Neuronal stem cell (in vitro differentiated cells): ENCODE measurements around the gene SLFN13.
"Not testable (repeated sequence)": the region's sequence is repeated elsewhere in the genome, so short reads cannot be mapped to it uniquely, and the experiment has no call there.

ENCODE experiments used
- DNase-seq: peaks from one replicate; pipeline ENCODE4 v3.0.0-alpha.2; 2013; ENCODE audit warnings: low spot score
- H2AFZ ChIP-seq: one replicate; pipeline ENCODE4 v1.6.1; 2013; ENCODE audit warnings: mild to moderate bottlenecking, low read length, inconsistent platforms
- H2AK5ac ChIP-seq: 2 replicates; pipeline ENCODE4 v1.6.1; 2013; ENCODE audit warnings: low read depth, mild to moderate bottlenecking, inconsistent platforms, low read length, moderate library complexity, mixed read lengths
- H2BK120ac ChIP-seq: 2 replicates; pipeline ENCODE4 v1.6.1; 2013; ENCODE audit warnings: low read depth, mild to moderate bottlenecking, inconsistent platforms, low read length, moderate library complexity, mixed read lengths
- H2BK12ac ChIP-seq: one replicate; pipeline ENCODE4 v1.6.1; 2013; ENCODE audit warnings: low read length, inconsistent platforms
- H2BK15ac ChIP-seq: 2 replicates; pipeline ENCODE4 v1.6.1; 2013; ENCODE audit warnings: mild to moderate bottlenecking, low read length, inconsistent platforms, mixed read lengths
- H2BK5ac ChIP-seq: one replicate; pipeline ENCODE4 v1.6.1; 2013; ENCODE audit warnings: inconsistent platforms, mild to moderate bottlenecking, low read length, moderate library complexity
- H3K14ac ChIP-seq: one replicate; pipeline ENCODE4 v1.6.1; 2013; ENCODE audit warnings: low read length, inconsistent platforms
- H3K18ac ChIP-seq: 2 replicates; pipeline ENCODE4 v1.6.1; 2013; ENCODE audit warnings: low read length, inconsistent platforms
- H3K23ac ChIP-seq: 2 replicates; pipeline ENCODE4 v1.6.1; 2013; ENCODE audit warnings: low read depth, mild to moderate bottlenecking, mixed read lengths, low read length, inconsistent platforms; ENCODE audit not compliant: poor library complexity
- H3K27ac ChIP-seq: replicated peaks from 3 replicates; pipeline ENCODE4 v1.5.1; 2013; ENCODE audit warnings: low read length, inconsistent platforms
- H3K27me3 ChIP-seq, 3 experiments: 2 replicates each; pipeline ENCODE4 v1.6.1; 2013; ENCODE audit warnings: low read length in 3 of 3, mild to moderate bottlenecking in 2 of 3, inconsistent platforms in 1 of 3, low read depth in 1 of 3, mixed read lengths in 1 of 3, moderate library complexity in 1 of 3; ENCODE audit not compliant: control insufficient read depth in 3 of 3, insufficient read depth in 3 of 3
- H3K36me3 ChIP-seq, 2 donors: replicated peaks in 1 of 2; 2 replicates each; pipeline ENCODE4 v1.6.1; 2013; ENCODE audit warnings: low read length in 2 of 2; ENCODE audit not compliant: control insufficient read depth in 2 of 2, insufficient read depth in 2 of 2
- H3K4ac ChIP-seq: 2 replicates; pipeline ENCODE4 v1.6.1; 2013; ENCODE audit warnings: inconsistent platforms, mild to moderate bottlenecking, low read length, moderate library complexity
- H3K4me1 ChIP-seq, 2 donors: 1 replicate in 1 of 2; 2 replicates in 1 of 2; pipeline ENCODE4 v1.6.1; 2013; ENCODE audit warnings: low read length in 2 of 2, low read depth in 1 of 2; ENCODE audit not compliant: control insufficient read depth in 2 of 2, insufficient read depth in 1 of 2
- H3K4me2 ChIP-seq: one replicate; pipeline ENCODE4 v1.6.1; 2013; ENCODE audit warnings: mild to moderate bottlenecking, low read length, inconsistent platforms; ENCODE audit not compliant: insufficient read depth, poor library complexity, severe bottlenecking
- H3K4me3 ChIP-seq, 2 donors: 2 replicates each; pipeline ENCODE4 v1.5.1; 2013; ENCODE audit warnings: low read length in 2 of 2, mild to moderate bottlenecking in 2 of 2, inconsistent platforms in 1 of 2, moderate library complexity in 1 of 2
- H3K79me1 ChIP-seq: one replicate; pipeline ENCODE4 v1.6.1; 2013; ENCODE audit warnings: low read depth, mild to moderate bottlenecking, inconsistent platforms, low read length, moderate library complexity
- H3K9ac ChIP-seq: one replicate; pipeline ENCODE4 v1.6.1; 2013; ENCODE audit warnings: mild to moderate bottlenecking, low read depth, low read length, inconsistent platforms; ENCODE audit not compliant: poor library complexity
- H3K9me3 ChIP-seq, 2 donors: replicated peaks in 1 of 2; 2 replicates each; pipeline versions ENCODE3 to v1.6.1; 2013; ENCODE audit warnings: low read length in 2 of 2, mild to moderate bottlenecking in 2 of 2, inconsistent platforms in 1 of 2, low read depth in 1 of 2, mixed read lengths in 1 of 2, moderate library complexity in 1 of 2; ENCODE audit not compliant: control insufficient read depth in 2 of 2, insufficient read depth in 1 of 2
- H4K8ac ChIP-seq: one replicate; pipeline ENCODE4 v1.6.1; 2013; ENCODE audit warnings: low read depth, mild to moderate bottlenecking, inconsistent platforms, low read length, moderate library complexity
- H4K91ac ChIP-seq: one replicate; pipeline ENCODE4 v1.6.1; 2013; ENCODE audit warnings: low read length, low read depth, mild to moderate bottlenecking, inconsistent platforms; ENCODE audit not compliant: poor library complexity
- WGBS, 2 donors: extraction: QIAGEN DNeasy Blood & Tissue Kit; methylation state at CpG; one replicate each; pipeline ENCODE4 v1.1.7; 2013; ENCODE audit warnings: missing lambda C conversion rate in 2 of 2, mixed read lengths in 1 of 2; ENCODE audit not compliant: insufficient read length in 2 of 2, insufficient replicate concordance in 1 of 2; ENCODE audit errors: extremely low coverage in 2 of 2; 5-methylcytosine and 5-hydroxymethylcytosine counted together

Gene SLFN13

GRCh38 chr17:35393783-35394182, 54.8 kb downstream of the SLFN13 start:
- not testable (repeated sequence) for H3K4me1 ChIP-seq, H2BK15ac ChIP-seq, H2BK120ac ChIP-seq, H3K79me1 ChIP-seq, H2BK5ac ChIP-seq, H3K4ac ChIP-seq, H3K36me3 ChIP-seq, H4K8ac ChIP-seq, H2AK5ac ChIP-seq, H3K18ac ChIP-seq, DNase-seq, H3K9ac ChIP-seq, H3K27me3 ChIP-seq, H3K27ac ChIP-seq, H3K23ac ChIP-seq, H3K9me3 ChIP-seq, H3K14ac ChIP-seq, H2BK12ac ChIP-seq, H2AFZ ChIP-seq, H3K4me3 ChIP-seq, H3K4me2 ChIP-seq, H4K91ac ChIP-seq
- WGBS, 2 donors: no CpG with 5 or more reads among the region's 13 CpGs

DNA sequence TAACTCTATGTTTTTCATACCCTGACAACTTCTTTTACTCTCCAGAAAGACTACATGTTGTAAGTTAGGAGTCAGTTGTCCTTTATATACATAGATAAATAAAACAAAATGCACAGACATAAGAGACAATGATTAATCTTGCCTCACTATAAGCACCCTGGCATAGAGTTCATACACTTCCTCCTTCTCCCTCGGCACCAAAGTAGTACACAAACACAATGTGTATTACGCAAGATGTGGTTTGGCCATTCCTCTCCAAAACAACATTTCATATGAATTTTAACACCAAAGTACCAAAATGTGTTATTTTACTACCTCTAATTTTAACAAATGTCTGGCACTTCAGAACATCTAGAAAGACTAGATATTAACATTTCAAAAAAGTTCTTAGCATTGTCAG, 57.9 kb downstream of the SLFN13 start:
- Histone ChIP-seq H4K8ac (no peak overlapping the region), H3K4me1 (no peaks in the 10 kb centered on the region), H2BK5ac (no peak overlapping the region), H3K79me1 (no peaks in the 10 kb centered on the region), H3K4ac (no peak overlapping the region), H3K23ac (no peak overlapping the region), H3K4me2 (no peak overlapping the region), H2AFZ (no peak overlapping the region), H3K27me3 (no peaks in the 10 kb centered on the region), H2BK12ac (no peak overlapping the region), H3K27ac (no peak overlapping the region), H3K36me3 (no peaks in the 10 kb centered on the region), H3K9me3 (peaks cover 0 to 5% of the 10 kb centered on the region in 2 donors), H3K4me3 (no peak overlapping the region), H3K14ac (no peak overlapping the region), H3K9ac (no peak overlapping the region), H3K18ac (no peak overlapping the region), H2BK15ac (no peak overlapping the region), H4K91ac (no peak overlapping the region), H2BK120ac (no peak overlapping the region), H2AK5ac (no peak overlapping the region)
- DNase-seq: no peak
- WGBS, 2 donors: no CpG with 5 or more reads among the region's 2 CpGs

DNA sequence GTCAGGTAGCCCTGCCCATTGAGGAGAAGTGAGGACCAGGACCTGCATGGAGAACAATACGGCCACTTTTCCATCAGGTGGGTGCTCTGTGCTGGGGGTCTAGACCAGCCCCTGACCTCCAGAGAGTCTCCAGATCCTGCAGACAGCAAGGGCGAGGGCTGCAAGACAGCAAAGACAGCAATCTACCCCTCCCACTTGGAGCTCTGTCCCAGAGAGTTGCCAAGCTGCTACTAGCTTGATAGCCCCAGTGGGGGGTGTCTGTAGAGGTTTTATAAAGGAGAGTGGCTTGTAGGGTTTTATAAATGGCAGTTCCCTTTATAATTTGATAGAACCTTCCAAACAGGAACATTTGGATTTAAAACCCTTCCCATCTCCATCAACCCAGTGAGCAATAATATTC, 58.4 kb downstream of the SLFN13 start:
- Histone ChIP-seq H3K27ac (no peak overlapping the region), H2BK12ac (no peak overlapping the region), H2BK120ac (no peak overlapping the region), H3K4me1 (no peaks in the 10 kb centered on the region), H3K9me3 (peaks cover 0 to 5% of the 10 kb centered on the region in 2 donors), H3K79me1 (no peaks in the 10 kb centered on the region), H3K4me2 (no peak overlapping the region), H2AFZ (no peak overlapping the region), H3K23ac (no peak overlapping the region), H3K18ac (no peak overlapping the region), H2AK5ac (no peak overlapping the region), H4K91ac (no peak overlapping the region), H3K4me3 (no peak overlapping the region), H4K8ac (no peak overlapping the region), H3K9ac (peak overlapping the region; percentile 37), H2BK15ac (no peak overlapping the region), H3K27me3 (no peaks in the 10 kb centered on the region), H2BK5ac (no peak overlapping the region), H3K14ac (no peak overlapping the region), H3K4ac (no peak overlapping the region), H3K36me3 (no peaks in the 10 kb centered on the region)
- DNase-seq: no peak
- no CpG with 5 or more reads among the region's 2 CpGs for WGBS, 2 donors

- Histone ChIP-seq H3K18ac (no peak overlapping the region), H2BK15ac (no peak overlapping the region), H3K9ac (no peak overlapping the region), H2BK12ac (no peak overlapping the region), H4K91ac (no peak overlapping the region), H2AFZ (no peak overlapping the region), H4K8ac (no peak overlapping the region), H3K4ac (no peak overlapping the region), H3K4me3 (no peak overlapping the region), H3K23ac (no peak overlapping the region), H3K36me3 (no peaks in the 10 kb centered on the region), H2BK120ac (no peak overlapping the region), H3K4me2 (no peak overlapping the region), H3K14ac (no peak overlapping the region), H3K4me1 (no peaks in the 10 kb centered on the region), H3K27ac (no peak overlapping the region), H3K79me1 (no peaks in the 10 kb centered on the region), H2AK5ac (no peak overlapping the region), H2BK5ac (no peak overlapping the region), H3K9me3 (peaks cover 0 to 6% of the 10 kb centered on the region in 2 donors), H3K27me3 (no peaks in the 10 kb centered on the region)
- DNase-seq: no peak
Observed at GRCh38 chr17:35387496-35387895, 61.1 kb downstream of the SLFN13 start.
